Measurements from ENCODE around the gene RNF157. TPM values are rescaled to one million over a fixed set of nuclear protein-coding genes. Genes with fewer than 3 reads are reported as not detected.

Gene RNF157
- polyA plus RNA-seq, 1 experiment, result 1.6 TPM

GRCh38 chr17:76276069-76276431, 35.8 kb upstream of the RNF157 start:
- DNase-seq (ENCODE audit: low read depth, low spot score), result no peak
- no peaks in the 10 kb centered on the region for H3K27me3 ChIP-seq (ENCODE audit: control insufficient read depth, insufficient read depth, low read length)
- ChIA-PET POLR2A (no interaction called here), CTCF (no interaction called here)
- TF ChIP-seq CTCF (IDR thresholded peaks at IDR 0.05; ENCODE audit: low read depth, low read length), result no peak
- no peak overlapping the region for H3K27ac ChIP-seq (ENCODE audit: low read depth, low read length)
- H3K4me3 ChIP-seq (ENCODE audit: low read depth, low read length), result no peak overlapping the region
- no peaks in the 10 kb centered on the region; the same call in 1 of the 2 replicates for H3K9me3 ChIP-seq (ENCODE audit: control insufficient read depth, insufficient read depth, low read length)

GRCh38 chr17:76275382-76276068, 35.2 kb upstream of the RNF157 start:
- H3K27ac ChIP-seq (ENCODE audit: low read depth, low read length), result no peak overlapping the region
- POLR2A ChIA-PET, result no interaction called here
- no peak for DNase-seq (ENCODE audit: low read depth, low spot score)
- no peaks in the 10 kb centered on the region for H3K27me3 ChIP-seq (ENCODE audit: control insufficient read depth, insufficient read depth, low read length)
- H3K4me3 ChIP-seq (ENCODE audit: low read depth, low read length), result no peak overlapping the region
- CTCF ChIA-PET, result interaction anchor here (1.3 to 1.6 kb wide), 2 partner anchors 155 to 261 kb away, joined by 5 to 6 read pairs; no protein-coding TSS in a partner anchor
- no peak for TF ChIP-seq CTCF (IDR thresholded peaks at IDR 0.05; ENCODE audit: low read depth, low read length)
- H3K9me3 ChIP-seq (ENCODE audit: control insufficient read depth, insufficient read depth, low read length), result no peaks in the 10 kb centered on the region; the same call in 1 of the 2 replicates

GRCh38 chr17:76274112-76274956, 34.0 kb upstream of the RNF157 start:
- H3K4me3 ChIP-seq (ENCODE audit: low read depth, low read length), result no peak overlapping the region
- CTCF ChIA-PET, result interaction anchor here (0.6 to 1.6 kb wide), 5 partner anchors 149 to 260 kb away, joined by 3 to 6 read pairs (median 4); no protein-coding TSS in a partner anchor
- H3K9me3 ChIP-seq (ENCODE audit: control insufficient read depth, insufficient read depth, low read length), result no peaks in the 10 kb centered on the region; the same call in 1 of the 2 replicates
- TF ChIP-seq CTCF (IDR thresholded peaks at IDR 0.05; ENCODE audit: low read depth, low read length), result no peak
- H3K27ac ChIP-seq (ENCODE audit: low read depth, low read length), result peak overlapping the region; percentile 11
- POLR2A ChIA-PET, result no interaction called here
- no peaks in the 10 kb centered on the region for H3K27me3 ChIP-seq (ENCODE audit: control insufficient read depth, insufficient read depth, low read length)
- no peak for DNase-seq (ENCODE audit: low read depth, low spot score)

GRCh38 chr17:76273445-76274111, 33.3 kb upstream of the RNF157 start:
- POLR2A ChIA-PET, result no interaction called here
- Histone ChIP-seq H3K27me3 (ENCODE audit: control insufficient read depth, insufficient read depth, low read length) (no peaks in the 10 kb centered on the region), H3K4me3 (ENCODE audit: low read depth, low read length) (no peak overlapping the region), H3K9me3 (ENCODE audit: control insufficient read depth, insufficient read depth, low read length) (no peaks in the 10 kb centered on the region; the same call in 1 of the 2 replicates), H3K27ac (ENCODE audit: low read depth, low read length) (no peak overlapping the region)
- no peak for TF ChIP-seq CTCF (IDR thresholded peaks at IDR 0.05; ENCODE audit: low read depth, low read length)
- no peak for DNase-seq (ENCODE audit: low read depth, low spot score)
- CTCF ChIA-PET, result interaction anchor here (1.0 to 1.6 kb wide), 2 partner anchors 155 to 259 kb away, joined by 4 to 6 read pairs; no protein-coding TSS in a partner anchor
